ENCODE data around the gene KPTN. TPM values are rescaled to one million over a fixed set of nuclear protein-coding genes. Genes with fewer than 3 reads are reported as not detected.

Gene KPTN
- total RNA-seq, 1 experiment from 2014 or later, result 19.7 TPM

- H3K36me3 Mint-ChIP-seq (ENCODE audit: insufficient read depth, unreplicated experiment), result no peaks in the 10 kb centered on the region
- Histone ChIP-seq H3K36me3 (ENCODE audit: control insufficient read depth, insufficient read depth, low read length) (no peaks in the 10 kb centered on the region), H3K4me1 (peaks cover 13% of the 10 kb centered on the region; the same call in 1 of the 2 replicates), H3K9me3 (no peaks in the 10 kb centered on the region), H3K27me3 (replicated peaks; ENCODE audit: control insufficient read depth, insufficient read depth, low read length) (no peaks in the 10 kb centered on the region), H3K4me3 (ENCODE audit: low read depth, low read length) (no peak overlapping the region)
- no peaks in the 10 kb centered on the region for H3K4me1 Mint-ChIP-seq (ENCODE audit: low read depth, unreplicated experiment)
- CTCF ChIA-PET, result no interaction called here
- no peak for DNase-seq
- H3K27me3 Mint-ChIP-seq (ENCODE audit: insufficient read depth, unreplicated experiment), result peaks cover 3% of the 10 kb centered on the region
- no peaks in the 10 kb centered on the region for H3K9me3 Mint-ChIP-seq (ENCODE audit: unreplicated experiment)
- intact Hi-C loops (cut with micrococcal nuclease; ENCODE audit: unreplicated experiment), result no loop called here
- H3K4me3 Mint-ChIP-seq (ENCODE audit: unreplicated experiment), result no peak overlapping the region
- no TSS peak for BruUV-seq (replicated peaks)
- POLR2A ChIA-PET, result interaction anchor here (0.5 kb wide), 1 partner anchor 64 kb away, joined by 4 read pairs; no protein-coding TSS in a partner anchor
- TF ChIP-seq CTCF (IDR thresholded peaks at IDR 0.05; ENCODE audit: insufficient read depth in 1 of 2, low read depth in 1 of 2, low read length in 1 of 2, severe bottlenecking in 1 of 2, unreplicated experiment in 1 of 2), result no peak
- no peak overlapping the region for H3K27ac Mint-ChIP-seq (ENCODE audit: unreplicated experiment)
Measured at GRCh38 chr19:47464675-47465419, 19.2 kb downstream of the KPTN start.

- POLR2A ChIA-PET, result no interaction called here
- no peak for DNase-seq
- H3K36me3 Mint-ChIP-seq (ENCODE audit: insufficient read depth, unreplicated experiment), result no peaks in the 10 kb centered on the region
- no peaks in the 10 kb centered on the region for H3K4me1 Mint-ChIP-seq (ENCODE audit: low read depth, unreplicated experiment)
- Histone ChIP-seq H3K4me3 (ENCODE audit: low read depth, low read length) (no peak overlapping the region), H3K4me1 (no peaks in the 10 kb centered on the region), H3K9me3 (no peaks in the 10 kb centered on the region), H3K27me3 (replicated peaks; ENCODE audit: control insufficient read depth, insufficient read depth, low read length) (peaks cover 2% of the 10 kb centered on the region; the same call in 1 of the 2 replicates), H3K36me3 (ENCODE audit: control insufficient read depth, insufficient read depth, low read length) (no peaks in the 10 kb centered on the region)
- H3K9me3 Mint-ChIP-seq (ENCODE audit: unreplicated experiment), result no peaks in the 10 kb centered on the region
- no peak for TF ChIP-seq CTCF (IDR thresholded peaks at IDR 0.05; ENCODE audit: insufficient read depth in 1 of 2, low read depth in 1 of 2, low read length in 1 of 2, severe bottlenecking in 1 of 2, unreplicated experiment in 1 of 2)
- H3K4me3 Mint-ChIP-seq (ENCODE audit: unreplicated experiment), result no peak overlapping the region
- intact Hi-C loops (cut with micrococcal nuclease; ENCODE audit: unreplicated experiment), result no loop called here
- no TSS peak for BruUV-seq (replicated peaks)
- H3K27ac Mint-ChIP-seq (ENCODE audit: unreplicated experiment), result no peak overlapping the region
- H3K27me3 Mint-ChIP-seq (ENCODE audit: insufficient read depth, unreplicated experiment), result peaks cover 3% of the 10 kb centered on the region
- CTCF ChIA-PET, result interaction anchor here (0.6 kb wide), 1 partner anchor 415 kb away, joined by 4 read pairs; no protein-coding TSS in a partner anchor
Measured at GRCh38 chr19:47461876-47462275, 22.1 kb downstream of the KPTN start.

- no TSS peak for BruUV-seq (replicated peaks)
- Histone ChIP-seq H3K4me1 (no peaks in the 10 kb centered on the region), H3K4me3 (ENCODE audit: low read depth, low read length) (no peak overlapping the region), H3K9me3 (peaks cover 7% of the 10 kb centered on the region), H3K27me3 (replicated peaks; ENCODE audit: control insufficient read depth, insufficient read depth, low read length) (peaks cover 2% of the 10 kb centered on the region; the same call in 1 of the 2 replicates), H3K36me3 (ENCODE audit: control insufficient read depth, insufficient read depth, low read length) (no peaks in the 10 kb centered on the region)
- TF ChIP-seq CTCF (IDR thresholded peaks at IDR 0.05; ENCODE audit: insufficient read depth in 1 of 2, low read depth in 1 of 2, low read length in 1 of 2, severe bottlenecking in 1 of 2, unreplicated experiment in 1 of 2), result no peak
- intact Hi-C loops (cut with micrococcal nuclease; ENCODE audit: unreplicated experiment), result no loop called here
- Mint-ChIP-seq H3K9me3 (ENCODE audit: unreplicated experiment) (peaks cover 8% of the 10 kb centered on the region), H3K4me3 (ENCODE audit: unreplicated experiment) (no peak overlapping the region), H3K4me1 (ENCODE audit: low read depth, unreplicated experiment) (no peaks in the 10 kb centered on the region), H3K27ac (ENCODE audit: unreplicated experiment) (no peak overlapping the region), H3K36me3 (ENCODE audit: insufficient read depth, unreplicated experiment) (no peaks in the 10 kb centered on the region), H3K27me3 (ENCODE audit: insufficient read depth, unreplicated experiment) (peaks cover 11% of the 10 kb centered on the region)
- DNase-seq, result no peak
- ChIA-PET CTCF (no interaction called here), POLR2A (no interaction called here)
Measured at GRCh38 chr19:47459477-47459876, 24.5 kb downstream of the KPTN start.
